K562 (cell line): Measurements from ENCODE around the gene LMBRD1.

Source experiments
- CHD1 ChIP-seq: fragments of 200-600 bp; sonication (generic); IDR thresholded peaks from one replicate; pipeline ENCODE4 v1.6.1; 2012; ENCODE audit warnings: mild to moderate bottlenecking, moderate library complexity, low read length, inconsistent platforms
- ELF4 ChIP-seq: fragments of 450-650 bp; formaldehyde crosslinking; IDR thresholded peaks from 2 replicates; pipeline ENCODE4 v1.4.0; 2022; ENCODE audit warnings: missing genetic modification characterization
- JUND ChIP-seq, 2 experiments: IDR thresholded peaks; 2 replicates in 1 of 2; 3 replicates in 1 of 2; pipeline ENCODE4 v1.6.1; 2011; ENCODE audit warnings: borderline replicate concordance in 2 of 2, low read depth in 2 of 2, low read length in 2 of 2, improper control_type of control experiment in 1 of 2, missing biosample characterization in 1 of 2, missing genetic modification characterization in 1 of 2, missing genetic modification reagents in 1 of 2
- MAFK ChIP-seq: IDR thresholded peaks from 2 replicates; pipeline ENCODE4 v1.6.1; 2011; ENCODE audit warnings: low read length, improper control_type of control experiment
- POLR2A ChIP-seq: fragments of 450-650 bp; conservative IDR thresholded peaks from 2 replicates; pipeline ENCODE4 v1.6.1; 2016
- POLR2AphosphoS5 ChIP-seq: IDR thresholded peaks from 2 replicates; pipeline ENCODE4 v1.6.1; 2011; ENCODE audit warnings: mild to moderate bottlenecking, low read depth, low read length, moderate library complexity; ENCODE audit not compliant: control insufficient read depth, insufficient read depth
- PREB ChIP-seq: sonication (generic); formaldehyde crosslinking; IDR thresholded peaks from 2 replicates; pipeline ENCODE4 v1.8.1; 2023; ENCODE audit warnings: mild to moderate bottlenecking, missing genetic modification reagents
- ZBTB2 ChIP-seq: fragments of 450-650 bp; IDR thresholded peaks from 2 replicates; pipeline ENCODE4 v1.6.1; 2016; ENCODE audit warnings: antibody characterized with exemption
- ZNF785 ChIP-seq: fragments of 250-450 bp; sonication (Bioruptor Pico); IDR thresholded peaks from 2 replicates; pipeline ENCODE4 v1.4.0; 2020; ENCODE audit warnings: mild to moderate bottlenecking
- TF ChIP-seq, protein P1 (sequence below): sonication (generic); formaldehyde crosslinking; IDR thresholded peaks from 2 replicates; pipeline ENCODE4 v1.4.0; 2020; ENCODE audit warnings: mild to moderate bottlenecking, missing genetic modification reagents
- TF ChIP-seq, protein P2 (sequence below), 3 experiments: IDR thresholded peaks in 2 of 3; conservative IDR thresholded peaks in 1 of 3; 2 replicates each; pipeline ENCODE4 v1.5.1; 2011 to 2012; ENCODE audit warnings: low read length in 3 of 3, mild to moderate bottlenecking in 3 of 3, control low read depth in 2 of 3, improper control_type of control experiment in 1 of 3, inconsistent platforms in 1 of 3, low read depth in 1 of 3, mixed read lengths in 1 of 3, moderate library complexity in 1 of 3; ENCODE audit not compliant: insufficient read depth in 2 of 3
- TF ChIP-seq, protein P3 (sequence below): sonication (generic); formaldehyde crosslinking; IDR thresholded peaks from 2 replicates; pipeline ENCODE4 v1.8.1; 2022; ENCODE audit warnings: missing genetic modification reagents
- TF ChIP-seq, protein P4 (sequence below): fragments of 250-450 bp; sonication (Bioruptor Pico); IDR thresholded peaks from 2 replicates; pipeline ENCODE4 v1.4.0; 2020; ENCODE audit warnings: mild to moderate bottlenecking, moderate library complexity, borderline replicate concordance
- TF ChIP-seq, protein P5 (sequence below): fragments of 250-450 bp; sonication (Bioruptor Pico); IDR thresholded peaks from 2 replicates; pipeline ENCODE4 v1.5.0; 2021

GRCh38 chr6:69789578-69789977 is 7.2 kb downstream of the LMBRD1 start:
- TF ChIP-seq POLR2A (no peak), ZNF785 (CRISPR knock-in tag) (no peak), MAFK (no peak), JUND (IDR thresholded peaks at IDR 0.05; ENCODE audit: borderline replicate concordance, low read depth, low read length) (no peak), JUND (tag; IDR thresholded peaks at IDR 0.05; ENCODE audit: borderline replicate concordance, low read depth, low read length) (no peak), CHD1 (no peak), POLR2AphosphoS5 (no peak), PREB (no peak), ELF4 (CRISPR knock-in tag) (no peak), ZBTB2 (no peak)
- TF ChIP-seq, protein P1, sequence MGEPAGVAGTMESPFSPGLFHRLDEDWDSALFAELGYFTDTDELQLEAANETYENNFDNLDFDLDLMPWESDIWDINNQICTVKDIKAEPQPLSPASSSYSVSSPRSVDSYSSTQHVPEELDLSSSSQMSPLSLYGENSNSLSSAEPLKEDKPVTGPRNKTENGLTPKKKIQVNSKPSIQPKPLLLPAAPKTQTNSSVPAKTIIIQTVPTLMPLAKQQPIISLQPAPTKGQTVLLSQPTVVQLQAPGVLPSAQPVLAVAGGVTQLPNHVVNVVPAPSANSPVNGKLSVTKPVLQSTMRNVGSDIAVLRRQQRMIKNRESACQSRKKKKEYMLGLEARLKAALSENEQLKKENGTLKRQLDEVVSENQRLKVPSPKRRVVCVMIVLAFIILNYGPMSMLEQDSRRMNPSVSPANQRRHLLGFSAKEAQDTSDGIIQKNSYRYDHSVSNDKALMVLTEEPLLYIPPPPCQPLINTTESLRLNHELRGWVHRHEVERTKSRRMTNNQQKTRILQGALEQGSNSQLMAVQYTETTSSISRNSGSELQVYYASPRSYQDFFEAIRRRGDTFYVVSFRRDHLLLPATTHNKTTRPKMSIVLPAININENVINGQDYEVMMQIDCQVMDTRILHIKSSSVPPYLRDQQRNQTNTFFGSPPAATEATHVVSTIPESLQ (CRISPR knock-in tag): no peak
- TF ChIP-seq, protein P2, sequence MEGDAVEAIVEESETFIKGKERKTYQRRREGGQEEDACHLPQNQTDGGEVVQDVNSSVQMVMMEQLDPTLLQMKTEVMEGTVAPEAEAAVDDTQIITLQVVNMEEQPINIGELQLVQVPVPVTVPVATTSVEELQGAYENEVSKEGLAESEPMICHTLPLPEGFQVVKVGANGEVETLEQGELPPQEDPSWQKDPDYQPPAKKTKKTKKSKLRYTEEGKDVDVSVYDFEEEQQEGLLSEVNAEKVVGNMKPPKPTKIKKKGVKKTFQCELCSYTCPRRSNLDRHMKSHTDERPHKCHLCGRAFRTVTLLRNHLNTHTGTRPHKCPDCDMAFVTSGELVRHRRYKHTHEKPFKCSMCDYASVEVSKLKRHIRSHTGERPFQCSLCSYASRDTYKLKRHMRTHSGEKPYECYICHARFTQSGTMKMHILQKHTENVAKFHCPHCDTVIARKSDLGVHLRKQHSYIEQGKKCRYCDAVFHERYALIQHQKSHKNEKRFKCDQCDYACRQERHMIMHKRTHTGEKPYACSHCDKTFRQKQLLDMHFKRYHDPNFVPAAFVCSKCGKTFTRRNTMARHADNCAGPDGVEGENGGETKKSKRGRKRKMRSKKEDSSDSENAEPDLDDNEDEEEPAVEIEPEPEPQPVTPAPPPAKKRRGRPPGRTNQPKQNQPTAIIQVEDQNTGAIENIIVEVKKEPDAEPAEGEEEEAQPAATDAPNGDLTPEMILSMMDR (IDR thresholded peaks at IDR 0.05 in 2 of 3, conservative IDR thresholded peaks at IDR 0.05 in 1 of 3; ENCODE audit: insufficient read depth in 2 of 3, low read depth in 1 of 3, low read length in 3 of 3): no peak
- TF ChIP-seq, protein P3, sequence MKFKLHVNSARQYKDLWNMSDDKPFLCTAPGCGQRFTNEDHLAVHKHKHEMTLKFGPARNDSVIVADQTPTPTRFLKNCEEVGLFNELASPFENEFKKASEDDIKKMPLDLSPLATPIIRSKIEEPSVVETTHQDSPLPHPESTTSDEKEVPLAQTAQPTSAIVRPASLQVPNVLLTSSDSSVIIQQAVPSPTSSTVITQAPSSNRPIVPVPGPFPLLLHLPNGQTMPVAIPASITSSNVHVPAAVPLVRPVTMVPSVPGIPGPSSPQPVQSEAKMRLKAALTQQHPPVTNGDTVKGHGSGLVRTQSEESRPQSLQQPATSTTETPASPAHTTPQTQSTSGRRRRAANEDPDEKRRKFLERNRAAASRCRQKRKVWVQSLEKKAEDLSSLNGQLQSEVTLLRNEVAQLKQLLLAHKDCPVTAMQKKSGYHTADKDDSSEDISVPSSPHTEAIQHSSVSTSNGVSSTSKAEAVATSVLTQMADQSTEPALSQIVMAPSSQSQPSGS (CRISPR knock-in tag): no peak
- TF ChIP-seq, protein P4, sequence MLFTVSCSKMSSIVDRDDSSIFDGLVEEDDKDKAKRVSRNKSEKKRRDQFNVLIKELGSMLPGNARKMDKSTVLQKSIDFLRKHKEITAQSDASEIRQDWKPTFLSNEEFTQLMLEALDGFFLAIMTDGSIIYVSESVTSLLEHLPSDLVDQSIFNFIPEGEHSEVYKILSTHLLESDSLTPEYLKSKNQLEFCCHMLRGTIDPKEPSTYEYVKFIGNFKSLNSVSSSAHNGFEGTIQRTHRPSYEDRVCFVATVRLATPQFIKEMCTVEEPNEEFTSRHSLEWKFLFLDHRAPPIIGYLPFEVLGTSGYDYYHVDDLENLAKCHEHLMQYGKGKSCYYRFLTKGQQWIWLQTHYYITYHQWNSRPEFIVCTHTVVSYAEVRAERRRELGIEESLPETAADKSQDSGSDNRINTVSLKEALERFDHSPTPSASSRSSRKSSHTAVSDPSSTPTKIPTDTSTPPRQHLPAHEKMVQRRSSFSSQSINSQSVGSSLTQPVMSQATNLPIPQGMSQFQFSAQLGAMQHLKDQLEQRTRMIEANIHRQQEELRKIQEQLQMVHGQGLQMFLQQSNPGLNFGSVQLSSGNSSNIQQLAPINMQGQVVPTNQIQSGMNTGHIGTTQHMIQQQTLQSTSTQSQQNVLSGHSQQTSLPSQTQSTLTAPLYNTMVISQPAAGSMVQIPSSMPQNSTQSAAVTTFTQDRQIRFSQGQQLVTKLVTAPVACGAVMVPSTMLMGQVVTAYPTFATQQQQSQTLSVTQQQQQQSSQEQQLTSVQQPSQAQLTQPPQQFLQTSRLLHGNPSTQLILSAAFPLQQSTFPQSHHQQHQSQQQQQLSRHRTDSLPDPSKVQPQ (CRISPR knock-in tag): no peak
- TF ChIP-seq, protein P5, sequence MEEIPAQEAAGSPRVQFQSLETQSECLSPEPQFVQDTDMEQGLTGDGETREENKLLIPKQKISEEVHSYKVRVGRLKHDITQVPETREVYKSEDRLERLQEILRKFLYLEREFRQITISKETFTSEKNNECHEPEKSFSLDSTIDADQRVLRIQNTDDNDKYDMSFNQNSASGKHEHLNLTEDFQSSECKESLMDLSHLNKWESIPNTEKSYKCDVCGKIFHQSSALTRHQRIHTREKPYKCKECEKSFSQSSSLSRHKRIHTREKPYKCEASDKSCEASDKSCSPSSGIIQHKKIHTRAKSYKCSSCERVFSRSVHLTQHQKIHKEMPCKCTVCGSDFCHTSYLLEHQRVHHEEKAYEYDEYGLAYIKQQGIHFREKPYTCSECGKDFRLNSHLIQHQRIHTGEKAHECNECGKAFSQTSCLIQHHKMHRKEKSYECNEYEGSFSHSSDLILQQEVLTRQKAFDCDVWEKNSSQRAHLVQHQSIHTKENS (CRISPR knock-in tag): no peak
